Endothelial cell (in vitro differentiated cells): ENCODE measurements around the gene STXBP1. TPM values are rescaled to one million over a fixed set of nuclear protein-coding genes. Genes with fewer than 3 reads are reported as not detected.

ENCODE experiments used
- DNase-seq: peaks from one replicate; pipeline ENCODE4 v3.0.0; 2021; ENCODE audit warnings: low spot score
- H3K27ac Mint-ChIP-seq: one replicate; pipeline ENCODE4 v1.8.0; 2021; ENCODE audit warnings: mixed read lengths, inconsistent platforms; ENCODE audit not compliant: unreplicated experiment
- H3K27me3 Mint-ChIP-seq: one replicate; pipeline ENCODE4 v1.8.0; 2021; ENCODE audit warnings: mild to moderate bottlenecking, moderate library complexity, mixed read lengths, inconsistent platforms; ENCODE audit not compliant: unreplicated experiment
- H3K36me3 Mint-ChIP-seq: one replicate; pipeline ENCODE4 v1.8.0; 2021; ENCODE audit warnings: mild to moderate bottlenecking, low read depth, mixed read lengths, inconsistent platforms; ENCODE audit not compliant: unreplicated experiment
- H3K4me1 Mint-ChIP-seq: one replicate; pipeline ENCODE4 v1.8.0; 2021; ENCODE audit warnings: mild to moderate bottlenecking, mixed read lengths, inconsistent platforms; ENCODE audit not compliant: unreplicated experiment
- H3K4me3 Mint-ChIP-seq: one replicate; pipeline ENCODE4 v1.8.0; 2021; ENCODE audit warnings: mild to moderate bottlenecking, mixed read lengths, inconsistent platforms; ENCODE audit not compliant: unreplicated experiment
- H3K9me3 Mint-ChIP-seq: one replicate; pipeline ENCODE4 v1.8.0; 2021; ENCODE audit warnings: mixed read lengths, inconsistent platforms; ENCODE audit not compliant: unreplicated experiment
- CTCF ChIP-seq: fragments of 200-600 bp; sonication (generic); IDR thresholded peaks from one replicate; pipeline ENCODE4 v1.5.0; 2021; ENCODE audit warnings: antibody characterized with exemption; ENCODE audit not compliant: unreplicated experiment
- total RNA-seq: library from RNA; stranded (reverse); fragmentation: NEBNext Ultra II Directional; extraction: Animal tissue kit (Norgen Biotek cat#: 25700); gene quantifications from one replicate; pipeline ENCODE4 v1.2.1, GENCODE V29; 2021; ENCODE audit not compliant: unreplicated experiment

Gene STXBP1
- total RNA-seq, 1 donor from 2014 or later: 113 TPM

GRCh38 chr9:127710204-127710783 is 98.2 kb downstream of the STXBP1 start:
- TF ChIP-seq CTCF: no peak
- H3K9me3 Mint-ChIP-seq: no peaks in the 10 kb centered on the region
- no peak overlapping the region for H3K4me3 Mint-ChIP-seq
- H3K27me3 Mint-ChIP-seq: peaks cover 18% of the 10 kb centered on the region
- DNase-seq: no peak
- no peak overlapping the region for H3K27ac Mint-ChIP-seq
- no peaks in the 10 kb centered on the region for H3K36me3 Mint-ChIP-seq
- H3K4me1 Mint-ChIP-seq: peaks cover 19% of the 10 kb centered on the region

- DNase-seq: no peak
- H3K4me3 Mint-ChIP-seq: no peak overlapping the region
- H3K4me1 Mint-ChIP-seq: peaks cover 16% of the 10 kb centered on the region
- no peaks in the 10 kb centered on the region for H3K9me3 Mint-ChIP-seq
- H3K27ac Mint-ChIP-seq: no peak overlapping the region
- TF ChIP-seq CTCF: no peak
- no peaks in the 10 kb centered on the region for H3K36me3 Mint-ChIP-seq
- peaks cover 18% of the 10 kb centered on the region for H3K27me3 Mint-ChIP-seq
Observed at GRCh38 chr9:127711226-127711701, 99.2 kb downstream of the STXBP1 start.

GRCh38 chr9:127711831-127712274 is 99.8 kb downstream of the STXBP1 start:
- H3K4me3 Mint-ChIP-seq: no peak overlapping the region
- peaks cover 15% of the 10 kb centered on the region for H3K4me1 Mint-ChIP-seq
- no peak overlapping the region for H3K27ac Mint-ChIP-seq
- no peaks in the 10 kb centered on the region for H3K9me3 Mint-ChIP-seq
- no peaks in the 10 kb centered on the region for H3K36me3 Mint-ChIP-seq
- H3K27me3 Mint-ChIP-seq: peaks cover 18% of the 10 kb centered on the region
- DNase-seq: no peak
- no peak for TF ChIP-seq CTCF

GRCh38 chr9:127712371-127712770 is 100.3 kb downstream of the STXBP1 start:
- TF ChIP-seq CTCF: no peak
- H3K27ac Mint-ChIP-seq: no peak overlapping the region
- no peak for DNase-seq
- H3K4me3 Mint-ChIP-seq: no peak overlapping the region
- peaks cover 18% of the 10 kb centered on the region for H3K27me3 Mint-ChIP-seq
- H3K36me3 Mint-ChIP-seq: no peaks in the 10 kb centered on the region
- no peaks in the 10 kb centered on the region for H3K9me3 Mint-ChIP-seq
- H3K4me1 Mint-ChIP-seq: peaks cover 9% of the 10 kb centered on the region

GRCh38 chr9:127712867-127713266 is 100.8 kb downstream of the STXBP1 start:
- H3K27ac Mint-ChIP-seq: no peak overlapping the region
- no peak for DNase-seq

More at GRCh38 chr9:127712867-127713266, 100.8 kb downstream of the STXBP1 start:
- peaks cover 21% of the 10 kb centered on the region for H3K27me3 Mint-ChIP-seq
- no peak overlapping the region for H3K4me3 Mint-ChIP-seq
- peaks cover 4% of the 10 kb centered on the region for H3K4me1 Mint-ChIP-seq
- TF ChIP-seq CTCF: no peak
- no peaks in the 10 kb centered on the region for H3K9me3 Mint-ChIP-seq
- no peaks in the 10 kb centered on the region for H3K36me3 Mint-ChIP-seq
